B cell (primary cell): ENCODE results near the gene CTNNBL1.

Experiments used
- EZH2 ChIP-seq: IDR thresholded peaks from 2 replicates; pipeline ENCODE4 v1.6.1; 2012; ENCODE audit warnings: borderline replicate concordance, low read depth, mild to moderate bottlenecking, moderate library complexity, low read length; ENCODE audit not compliant: insufficient read depth, poor library complexity, severe bottlenecking
- TF ChIP-seq, protein P1 (sequence below): fragments of 200-600 bp; IDR thresholded peaks from one replicate; pipeline ENCODE4 v1.8.0; 2022; ENCODE audit warnings: antibody characterized with exemption, mild to moderate bottlenecking

DNA sequence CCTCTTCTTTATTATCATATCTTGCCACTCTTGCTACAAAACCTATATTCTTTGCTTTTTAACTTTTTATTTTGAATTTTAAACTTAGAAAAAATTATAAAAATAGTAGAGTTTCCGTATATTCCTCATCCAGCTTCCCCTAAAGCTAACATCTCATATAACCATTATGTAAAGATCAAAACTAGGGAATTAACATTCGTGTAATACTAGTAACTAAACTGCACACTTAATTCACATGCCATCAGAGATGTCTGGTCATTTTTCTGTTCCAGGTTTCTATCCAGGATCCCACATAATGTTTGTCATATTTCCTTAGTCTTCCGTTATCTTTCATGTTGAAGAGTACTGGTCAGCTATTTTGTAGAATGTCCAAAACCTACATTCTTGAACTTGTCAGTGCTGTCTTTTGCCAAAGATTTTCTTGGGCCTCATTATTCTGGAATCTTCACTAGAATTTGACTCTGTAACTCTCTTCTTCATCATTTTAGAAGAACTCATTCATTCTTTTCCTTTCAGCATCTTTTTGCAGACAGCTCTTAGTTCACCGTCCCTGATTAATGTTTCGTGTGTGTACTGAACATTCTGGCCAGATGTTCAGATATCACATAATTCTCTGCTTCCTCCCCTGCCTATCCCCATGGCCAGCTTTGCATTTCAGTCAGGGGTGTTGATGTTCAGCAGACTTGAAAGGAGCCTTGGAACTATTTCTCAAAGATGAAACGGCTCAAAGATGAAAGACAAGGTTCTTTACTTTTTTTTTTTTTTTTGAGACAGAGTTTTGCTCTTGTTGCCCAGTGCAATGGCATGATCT is 9.4 kb downstream of the CTNNBL1 start:
- TF ChIP-seq, protein P1, sequence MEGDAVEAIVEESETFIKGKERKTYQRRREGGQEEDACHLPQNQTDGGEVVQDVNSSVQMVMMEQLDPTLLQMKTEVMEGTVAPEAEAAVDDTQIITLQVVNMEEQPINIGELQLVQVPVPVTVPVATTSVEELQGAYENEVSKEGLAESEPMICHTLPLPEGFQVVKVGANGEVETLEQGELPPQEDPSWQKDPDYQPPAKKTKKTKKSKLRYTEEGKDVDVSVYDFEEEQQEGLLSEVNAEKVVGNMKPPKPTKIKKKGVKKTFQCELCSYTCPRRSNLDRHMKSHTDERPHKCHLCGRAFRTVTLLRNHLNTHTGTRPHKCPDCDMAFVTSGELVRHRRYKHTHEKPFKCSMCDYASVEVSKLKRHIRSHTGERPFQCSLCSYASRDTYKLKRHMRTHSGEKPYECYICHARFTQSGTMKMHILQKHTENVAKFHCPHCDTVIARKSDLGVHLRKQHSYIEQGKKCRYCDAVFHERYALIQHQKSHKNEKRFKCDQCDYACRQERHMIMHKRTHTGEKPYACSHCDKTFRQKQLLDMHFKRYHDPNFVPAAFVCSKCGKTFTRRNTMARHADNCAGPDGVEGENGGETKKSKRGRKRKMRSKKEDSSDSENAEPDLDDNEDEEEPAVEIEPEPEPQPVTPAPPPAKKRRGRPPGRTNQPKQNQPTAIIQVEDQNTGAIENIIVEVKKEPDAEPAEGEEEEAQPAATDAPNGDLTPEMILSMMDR: no peak
- no peak for TF ChIP-seq EZH2
